Esophagus squamous epithelium (tissue), 4 donors: Measurements from ENCODE around the gene ZCWPW1.

ENCODE experiments used
- CTCF ChIP-seq, 6 experiments: fragments of 450-650 bp in 4 of 6; fragments of 200-600 bp in 2 of 6; sonication (generic) in 2 of 6; IDR thresholded peaks; one replicate each; pipeline ENCODE4 v1.5.1; 2016 to 2019; ENCODE audit warnings: antibody characterized with exemption in 6 of 6, mild to moderate bottlenecking in 4 of 6, moderate library complexity in 4 of 6
- POLR2A ChIP-seq, 4 donors: fragments of 450-650 bp; IDR thresholded peaks; one replicate each; pipeline ENCODE4 v1.6.1; 2017; ENCODE audit warnings: antibody characterized with exemption in 4 of 4, mild to moderate bottlenecking in 4 of 4, moderate library complexity in 3 of 4

- TF ChIP-seq CTCF (IDR thresholded peaks at IDR 0.05) (no peak), POLR2A (IDR thresholded peaks at IDR 0.05) (no peak)
These were observed 43.8 kb upstream of the ZCWPW1 start for GRCh38 chr7:100472121-100472851.
